Retinal pigment epithelial cell (primary cell): ENCODE results near the gene ELL.

Source experiments
- DNase-seq: peaks from one replicate; pipeline ENCODE4 v3.0.0-alpha.2; 2010; ENCODE audit warnings: low read depth
- H3K4me3 ChIP-seq: 2 replicates; pipeline ENCODE4 v1.5.1; 2011; ENCODE audit warnings: mild to moderate bottlenecking, low read length, control low read depth, moderate library complexity
- CTCF ChIP-seq: conservative IDR thresholded peaks from 2 replicates; pipeline ENCODE4 v1.5.1; 2011; ENCODE audit warnings: low read depth, low read length, control low read depth, inconsistent platforms

ELL gene

DNA sequence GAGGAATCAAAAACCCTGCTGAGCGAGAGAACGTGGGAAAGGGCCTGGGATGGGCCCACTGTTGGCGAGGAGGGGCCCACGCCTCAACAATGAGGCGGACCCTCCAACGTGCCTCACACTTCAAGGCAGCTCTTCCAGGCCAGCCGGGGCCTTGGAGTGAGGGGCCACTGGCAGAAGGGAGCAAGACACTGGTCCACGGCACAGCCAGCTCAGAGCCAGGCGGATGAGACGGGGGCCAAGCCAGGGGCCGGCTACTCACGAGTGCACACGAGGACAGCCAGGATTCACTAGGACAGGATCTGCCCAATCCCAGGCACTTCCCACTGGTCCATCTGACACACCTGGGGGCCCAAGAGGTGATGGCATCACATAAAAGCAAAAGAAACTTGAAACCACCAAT lies 20.5 kb downstream of the ELL start:
- no peak for TF ChIP-seq CTCF
- DNase-seq: no peak
- H3K4me3 ChIP-seq: no peak overlapping the region

GRCh38 chr19:18500799-18501198 lies 21.1 kb downstream of the ELL start:
- H3K4me3 ChIP-seq: no peak overlapping the region
- DNase-seq: no peak
- TF ChIP-seq CTCF: no peak

GRCh38 chr19:18500376-18500775 lies 21.5 kb downstream of the ELL start:
- H3K4me3 ChIP-seq: no peak overlapping the region
- no peak for DNase-seq
- no peak for TF ChIP-seq CTCF

DNA sequence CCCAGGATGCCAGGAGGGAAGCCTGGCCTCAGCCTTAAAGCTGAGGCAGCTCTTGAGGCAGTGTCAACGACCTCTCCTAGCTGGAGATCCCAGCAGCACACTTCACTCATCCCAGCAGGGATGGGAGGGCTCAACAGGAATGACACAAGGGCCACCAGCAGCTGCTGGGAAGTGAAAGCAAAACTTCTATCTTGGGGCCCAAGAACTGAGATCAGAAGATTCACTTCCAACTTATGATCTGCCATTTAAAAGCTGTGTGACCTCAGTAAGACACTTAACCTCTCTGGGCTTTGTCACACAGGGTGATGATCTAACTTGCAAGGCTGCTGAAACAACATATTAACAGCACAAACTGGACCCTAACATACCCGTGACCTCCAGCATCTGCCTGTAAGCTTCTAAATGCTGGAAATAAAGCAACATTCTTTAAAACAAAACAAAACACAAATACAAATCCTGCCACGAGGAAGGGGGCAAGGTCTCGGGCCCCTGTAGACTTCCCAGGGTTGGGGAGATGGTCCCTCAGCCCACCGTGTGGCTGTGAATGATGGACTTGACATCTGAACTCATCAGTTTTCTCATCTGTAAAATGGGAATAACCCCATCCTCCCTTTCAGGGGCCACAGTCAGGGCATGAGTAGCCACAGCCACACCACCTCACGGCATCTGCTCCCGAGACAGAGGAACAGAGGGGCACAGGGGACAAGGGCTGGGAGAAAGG lies 22.7 kb downstream of the ELL start:
- no peak for DNase-seq
- no peak for TF ChIP-seq CTCF
- H3K4me3 ChIP-seq: no peak overlapping the region

DNA sequence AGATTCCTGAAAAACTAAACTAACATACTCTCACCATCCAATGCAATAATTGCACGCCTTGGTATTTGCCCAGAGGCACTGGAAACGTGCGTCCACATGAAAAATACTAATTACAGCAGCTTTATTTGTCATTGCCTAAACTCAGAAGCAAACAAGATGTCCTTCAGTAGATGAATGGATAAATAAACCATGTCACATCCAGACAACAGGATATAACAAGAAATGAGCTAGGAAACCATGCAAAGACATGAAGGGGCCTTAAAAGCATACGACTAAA lies 25.0 kb downstream of the ELL start:
- DNase-seq: no peak
- no peak overlapping the region for H3K4me3 ChIP-seq
- TF ChIP-seq CTCF: no peak

GRCh38 chr19:18496167-18496979 lies 25.5 kb downstream of the ELL start:
- no peak overlapping the region for H3K4me3 ChIP-seq
- no peak for TF ChIP-seq CTCF
- no peak for DNase-seq
